GM19328 (cell line): Measurements from ENCODE around the gene ZNF609.
"Not testable (repeated sequence)": the region's sequence is repeated elsewhere in the genome, so short reads cannot be mapped to it uniquely, and the experiment has no call there.

Experiments
- ATAC-seq: cut with Tn5 transposase; IDR thresholded peaks from one replicate; pipeline ENCODE4 v1.9.1; 2021; ENCODE audit warnings: mild to moderate bottlenecking, moderate library complexity; ENCODE audit not compliant: unreplicated experiment

The ZNF609 gene

DNA sequence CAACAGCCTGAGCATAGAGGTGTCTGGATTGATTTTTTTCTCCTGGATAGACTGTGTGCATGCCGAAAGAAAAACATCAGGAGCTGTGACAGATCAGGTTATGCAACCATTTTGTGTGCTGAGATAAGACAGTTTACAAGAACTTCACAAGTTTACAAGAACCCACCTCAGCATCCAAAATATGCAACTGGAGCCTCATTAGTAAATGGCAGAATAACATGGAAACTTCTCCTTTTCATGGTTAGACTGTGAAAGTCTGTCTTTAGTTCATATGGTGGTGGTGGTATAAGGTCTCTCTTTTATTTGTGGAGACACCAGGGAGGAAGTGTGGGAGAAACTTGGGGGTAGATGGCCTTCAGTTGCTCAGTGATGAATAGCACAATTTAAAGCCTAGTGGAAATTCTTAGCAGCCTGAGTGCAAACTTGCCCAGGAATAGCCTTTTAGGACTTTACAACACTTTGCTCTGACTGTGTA is 3.7 kb upstream of the ZNF609 start:
- ATAC-seq: no peak

DNA sequence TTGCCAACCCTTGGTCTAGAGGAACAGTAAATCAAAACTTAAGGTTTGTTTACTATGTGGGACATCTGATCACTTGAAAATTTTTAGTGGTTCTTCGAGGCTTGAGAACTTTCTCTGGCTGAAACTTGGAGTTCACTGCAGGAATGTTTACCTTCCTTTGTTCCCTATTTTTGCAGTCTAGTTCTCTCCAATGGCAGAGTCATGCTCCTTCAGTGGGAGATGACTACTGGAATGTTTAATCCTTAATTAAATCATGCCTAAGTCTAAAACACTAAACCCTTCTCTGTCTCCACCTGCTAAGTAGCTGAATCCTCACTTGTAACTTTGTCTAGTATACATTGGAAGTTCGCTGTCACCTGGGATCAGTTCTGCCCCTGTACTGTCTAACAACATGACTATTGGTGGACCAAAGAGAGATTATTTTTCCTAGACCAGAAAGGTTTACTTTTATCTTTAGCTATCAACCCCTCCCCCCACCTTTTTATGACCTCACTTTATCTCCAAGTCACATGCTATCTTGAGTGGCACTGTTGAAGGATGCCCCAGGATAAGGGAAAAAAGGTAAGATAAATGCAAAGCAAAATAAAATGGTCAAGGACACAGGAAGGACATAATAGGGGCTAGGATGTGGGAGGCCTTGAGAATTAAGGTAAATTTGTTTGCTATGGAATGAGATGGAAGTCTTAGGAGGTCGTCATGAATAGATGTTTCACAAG is 1.2 kb upstream of the ZNF609 start:
- no peak for ATAC-seq

- ATAC-seq: no peak
Measured at GRCh38 chr15:64460724-64461720, 644 bp downstream of the ZNF609 start.

- no peak for ATAC-seq
Measured at GRCh38 chr15:64461721-64462162, 1.4 kb downstream of the ZNF609 start.

GRCh38 chr15:64462492-64462891 is 2.1 kb downstream of the ZNF609 start:
- no peak for ATAC-seq

DNA sequence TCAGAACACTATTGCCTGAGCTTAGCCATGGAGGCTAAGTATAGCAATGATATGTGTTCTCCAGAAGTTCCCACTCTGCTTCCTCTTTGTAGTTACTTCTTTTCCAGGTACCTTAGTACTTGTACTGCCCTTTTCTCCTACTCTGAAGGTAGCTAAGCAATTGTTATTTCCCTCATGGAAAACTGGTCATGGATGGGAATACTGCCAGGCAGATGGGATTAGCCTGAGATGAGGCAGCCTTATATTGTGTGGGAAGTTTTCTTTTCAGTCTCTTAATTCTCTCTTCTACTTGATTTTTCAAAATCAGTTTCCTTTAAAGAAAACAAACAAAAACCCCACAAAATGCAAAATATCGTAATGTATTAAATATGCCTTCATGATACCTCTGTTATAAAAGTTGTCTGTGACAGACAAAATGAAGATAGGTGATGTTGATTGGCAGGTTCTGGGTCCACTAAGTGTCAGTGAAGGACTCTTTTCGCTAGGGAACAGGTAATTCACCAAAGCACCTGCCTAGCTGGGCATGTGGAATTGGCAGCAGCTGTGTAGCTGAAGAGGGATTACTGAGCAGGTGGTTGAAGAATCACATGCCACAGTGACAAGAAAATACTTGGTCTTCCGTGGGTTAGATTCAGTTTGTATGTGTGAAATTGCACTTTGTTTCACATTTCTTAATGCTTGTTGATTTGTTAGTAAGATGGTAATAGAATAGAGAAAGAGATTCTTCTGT is 4.1 kb downstream of the ZNF609 start:
- ATAC-seq: no peak

GRCh38 chr15:64466408-64467141 is 6.2 kb downstream of the ZNF609 start:
- no peak for ATAC-seq

DNA sequence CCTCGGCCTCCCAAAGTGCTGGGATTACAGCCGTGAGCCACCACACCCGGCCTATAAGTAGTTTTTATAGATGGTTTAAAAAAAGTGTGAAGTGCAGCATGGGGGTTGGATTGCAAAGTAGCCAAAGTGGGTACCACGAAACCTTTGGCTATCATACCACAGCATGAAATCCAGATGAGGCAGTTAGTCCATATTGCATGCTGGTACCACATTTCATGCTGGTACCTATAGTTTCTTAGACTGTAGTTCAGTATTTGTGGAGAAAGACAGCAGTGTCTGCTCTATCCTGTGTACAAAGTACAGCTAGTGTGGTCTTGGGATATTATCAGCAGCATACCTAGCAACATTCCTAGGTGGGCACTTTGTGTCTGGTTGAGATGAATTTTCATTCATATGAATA is 11.8 kb downstream of the ZNF609 start:
- ATAC-seq: no peak

- ATAC-seq: no peak
Measured at GRCh38 chr15:64474846-64475245, 14.5 kb downstream of the ZNF609 start.

- ATAC-seq: no peak
Measured at GRCh38 chr15:64476550-64476949, 16.2 kb downstream of the ZNF609 start.

- ATAC-seq: no peak
Measured at GRCh38 chr15:64478863-64479262, 18.5 kb downstream of the ZNF609 start.

GRCh38 chr15:64480891-64481290 is 20.5 kb downstream of the ZNF609 start:
- ATAC-seq: no peak

DNA sequence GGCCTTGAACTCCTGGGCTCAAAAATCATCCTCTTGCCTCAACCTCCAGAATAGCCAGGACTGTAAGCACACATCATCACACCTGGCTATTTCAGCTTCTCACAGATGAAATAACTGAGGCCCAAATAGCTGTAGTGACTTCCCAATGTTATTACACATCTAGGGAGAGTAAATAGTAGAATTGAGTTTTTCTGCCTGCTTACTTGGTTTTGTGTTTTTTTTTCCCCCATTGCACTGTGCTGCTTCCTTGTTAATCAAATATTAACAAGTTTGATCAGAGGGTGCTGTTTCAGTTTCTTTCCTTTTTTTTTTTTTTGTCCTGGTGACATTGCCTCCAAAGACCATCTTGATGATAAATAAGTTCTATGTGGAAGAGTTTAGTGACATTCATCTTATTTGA is 23.4 kb downstream of the ZNF609 start:
- no peak for ATAC-seq

- no peak for ATAC-seq
Measured at GRCh38 chr15:64485796-64486195, 25.4 kb downstream of the ZNF609 start.

DNA sequence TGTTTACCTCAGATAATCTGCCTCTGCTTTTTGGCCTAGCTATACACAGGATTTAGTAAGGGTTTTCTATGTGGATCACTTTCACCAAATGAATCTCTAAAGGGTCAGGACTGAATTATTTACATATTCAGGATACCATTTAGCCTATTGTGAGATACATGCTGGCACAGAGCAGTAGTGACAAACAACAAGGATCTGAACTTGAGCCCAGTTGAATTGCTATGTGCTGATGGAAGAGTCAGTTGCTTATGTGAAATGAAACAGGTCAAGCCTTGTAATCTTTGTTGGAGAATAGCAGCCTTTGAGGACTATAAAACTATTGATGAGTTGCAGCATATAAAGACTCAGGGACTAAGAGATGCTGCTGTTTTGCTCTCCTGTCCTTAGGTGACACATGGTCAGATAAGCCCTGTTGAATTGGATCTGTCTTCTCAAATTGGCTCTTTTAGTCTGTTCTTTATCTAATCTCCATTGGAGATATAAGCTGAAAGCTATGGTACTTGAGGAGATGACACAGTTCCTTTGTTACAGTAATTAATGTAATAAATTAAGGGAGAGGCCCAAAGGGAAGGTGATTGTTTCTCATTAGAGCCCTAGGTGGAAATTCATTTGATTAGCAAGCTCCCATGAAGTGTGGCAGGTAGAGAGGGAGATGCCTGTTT is 30.4 kb downstream of the ZNF609 start:
- no peak for ATAC-seq

DNA sequence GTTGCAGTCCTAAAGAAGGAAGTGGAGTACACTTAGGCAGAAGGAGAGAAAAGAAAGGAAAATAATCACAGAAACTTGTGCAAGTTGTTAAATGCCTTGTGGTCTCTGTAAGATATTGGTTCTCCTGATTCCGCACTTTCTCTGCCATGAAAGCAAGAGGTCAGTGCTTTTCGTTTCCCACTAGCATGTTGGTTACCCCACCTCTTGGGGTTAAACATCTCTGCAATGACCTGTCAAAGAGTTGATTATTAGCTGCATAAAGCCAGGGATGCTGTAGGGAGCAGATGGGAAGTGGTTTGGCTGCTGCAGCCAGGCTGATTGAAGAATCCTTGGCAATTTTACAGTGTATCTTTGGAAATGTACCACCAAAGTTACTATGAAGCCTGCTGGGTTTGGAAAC is 33.3 kb downstream of the ZNF609 start:
- ATAC-seq: no peak

DNA sequence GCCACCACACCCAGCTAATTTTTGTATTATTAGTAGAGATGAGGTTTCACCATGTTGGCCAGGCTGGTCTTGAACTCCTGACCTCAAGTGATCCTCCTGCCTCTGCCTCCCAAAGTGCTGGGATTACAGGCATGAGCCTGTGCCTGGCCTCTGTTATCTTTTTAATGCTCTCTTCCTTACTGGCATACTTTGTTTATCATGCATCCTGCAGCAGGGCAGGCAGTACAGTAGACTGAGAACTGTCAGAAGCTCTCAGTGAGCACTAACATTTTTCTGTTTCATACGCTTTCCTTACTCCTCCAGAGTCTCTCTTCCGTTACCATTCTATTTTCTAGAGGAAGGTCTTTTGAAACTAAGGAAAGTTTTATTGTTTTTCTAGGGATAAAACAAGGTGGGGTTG is 35.6 kb downstream of the ZNF609 start:
- ATAC-seq: not testable (repeated sequence)

DNA sequence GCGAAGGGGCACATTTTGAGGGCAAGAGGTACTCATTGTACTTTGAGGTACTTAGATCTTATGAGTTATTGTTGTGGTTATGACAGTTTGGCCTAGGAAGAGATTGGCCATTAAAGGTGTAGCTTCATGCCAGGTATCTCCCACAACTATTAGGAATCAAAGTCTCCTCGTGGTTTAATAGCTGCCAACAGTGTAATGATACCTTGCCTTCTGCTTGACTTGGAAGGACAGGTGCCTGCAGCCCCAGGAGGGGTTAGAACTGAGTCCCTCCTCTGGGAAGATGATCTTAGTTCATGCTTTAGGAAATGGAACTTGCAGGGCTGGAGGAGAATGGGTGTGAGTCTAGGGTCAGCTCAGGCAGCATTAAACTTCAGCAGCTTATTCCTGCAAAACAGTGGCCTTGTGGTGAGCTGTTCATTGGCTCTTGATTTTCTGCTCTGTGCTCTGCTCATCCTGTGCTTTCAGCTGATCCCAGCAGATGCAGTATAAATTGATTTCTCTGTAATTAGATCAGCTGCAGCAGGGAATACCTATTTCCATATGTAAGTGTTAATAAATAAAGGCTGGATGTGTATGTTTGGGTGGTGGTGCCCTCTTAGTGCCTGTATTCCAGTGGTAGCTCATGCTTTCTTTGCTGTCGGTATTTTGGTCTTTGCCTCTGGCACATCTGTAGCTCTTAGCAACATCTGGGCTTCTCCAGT is 40.5 kb downstream of the ZNF609 start:
- ATAC-seq: no peak

DNA sequence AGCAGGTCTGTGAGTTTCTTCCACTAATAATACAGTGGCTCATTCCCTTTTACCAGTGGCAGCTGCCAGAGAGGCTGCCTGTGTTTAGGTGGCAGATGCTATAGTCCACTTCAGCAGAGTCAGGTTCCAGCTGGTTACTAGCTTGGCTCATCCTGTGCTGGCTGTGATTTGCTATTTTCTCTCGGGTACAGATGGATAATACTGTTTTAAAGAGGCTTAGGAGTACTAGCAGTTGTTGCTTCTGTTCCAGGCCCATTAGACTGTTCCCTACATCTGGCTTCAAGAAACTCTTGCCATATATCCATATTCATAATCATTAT is 41.0 kb downstream of the ZNF609 start:
- no peak for ATAC-seq
